IMR-90 (cell line): ENCODE results near the gene PLEKHJ1. TPM values are rescaled to one million over a fixed set of nuclear protein-coding genes. Genes with fewer than 3 reads are reported as not detected.

Experiments used
- ATAC-seq: fragments of 200-7000 bp; cut with Tn5 transposase; 2 replicates; pipeline ENCODE4 v1.9.1; 2020; ENCODE audit warnings: low read depth, mild to moderate bottlenecking, moderate library complexity
- BruUV-seq: library from RNA; stranded (reverse); fragments of 400-500 nt; replicated peaks from 2 replicates; lab custom pipeline; 2021; lab: Mats Ljungman, UMichigan
- CTCF ChIA-PET: fragments of 300-600 bp; formaldehyde crosslinking; extraction: SDS; loops from one replicate; lab custom pipeline; 2021; ENCODE audit warnings: antibody characterized with exemption; lab: Yijun Ruan, JAX
- POLR2A ChIA-PET: fragments of 300-600 bp; sonication (Branson Sonifier 250); formaldehyde crosslinking; loops from one replicate; lab custom pipeline; 2022; ENCODE audit warnings: antibody characterized with exemption; ENCODE audit not compliant: unreplicated experiment; lab: Charles Lee
- DNase-seq: peaks from one replicate; pipeline ENCODE4 v3.0.0; 2013
- H2AFZ ChIP-seq: replicated peaks from 2 replicates; pipeline ENCODE3; 2013; ENCODE audit warnings: low read length, mild to moderate bottlenecking; ENCODE audit not compliant: poor library complexity
- H2AK5ac ChIP-seq: 2 replicates; pipeline ENCODE4 v1.6.1; 2013; ENCODE audit warnings: low read depth, low read length, inconsistent platforms
- H2AK9ac ChIP-seq: replicated peaks from 2 replicates; pipeline ENCODE3; 2013; ENCODE audit warnings: mild to moderate bottlenecking, low read depth, low read length, moderate library complexity; ENCODE audit not compliant: poor library complexity
- H2BK120ac ChIP-seq: 2 replicates; pipeline ENCODE4 v1.6.1; 2013; ENCODE audit warnings: low read depth, low read length, inconsistent platforms
- H2BK15ac ChIP-seq: 3 replicates; pipeline ENCODE4 v1.6.1; 2013; ENCODE audit warnings: low read depth, low read length, inconsistent platforms
- H2BK20ac ChIP-seq: 2 replicates; pipeline ENCODE4 v1.6.1; 2013; ENCODE audit warnings: low read depth, mild to moderate bottlenecking, inconsistent platforms, low read length, moderate library complexity
- H2BK5ac ChIP-seq: 2 replicates; pipeline ENCODE4 v1.6.1; 2013; ENCODE audit warnings: mild to moderate bottlenecking, low read depth, low read length, inconsistent platforms; ENCODE audit not compliant: poor library complexity, severe bottlenecking
- H3K14ac ChIP-seq: replicated peaks from 2 replicates; pipeline ENCODE4 v1.6.1; 2013; ENCODE audit warnings: low read depth, low read length, inconsistent platforms
- H3K18ac ChIP-seq: 2 replicates; pipeline ENCODE4 v1.6.1; 2013; ENCODE audit warnings: low read depth, low read length, control low read depth
- H3K23ac ChIP-seq: 2 replicates; pipeline ENCODE4 v1.6.1; 2013; ENCODE audit warnings: low read depth, low read length, inconsistent platforms
- H3K27ac ChIP-seq: 2 replicates; pipeline ENCODE4 v1.5.1; 2013; ENCODE audit warnings: mild to moderate bottlenecking, control low read depth, low read length; ENCODE audit not compliant: insufficient read depth
- H3K27me3 ChIP-seq: 2 replicates; pipeline ENCODE4 v1.6.1; 2013; ENCODE audit warnings: low read length; ENCODE audit not compliant: control insufficient read depth, insufficient read depth
- H3K36me3 ChIP-seq: 2 replicates; pipeline ENCODE4 v1.6.1; 2013; ENCODE audit warnings: low read length, mixed read lengths; ENCODE audit not compliant: control insufficient read depth, insufficient read depth
- H3K4ac ChIP-seq: 2 replicates; pipeline ENCODE4 v1.6.1; 2013; ENCODE audit warnings: low read depth, low read length, inconsistent platforms
- H3K4me1 ChIP-seq: 2 replicates; pipeline ENCODE4 v1.6.1; 2013; ENCODE audit warnings: low read length, mixed read lengths; ENCODE audit not compliant: control insufficient read depth, insufficient read depth
- H3K4me2 ChIP-seq: 2 replicates; pipeline ENCODE4 v1.6.1; 2013; ENCODE audit warnings: low read depth, mild to moderate bottlenecking, control low read depth, low read length, moderate library complexity
- H3K4me3 ChIP-seq: 2 replicates; pipeline ENCODE4 v1.5.1; 2013; ENCODE audit warnings: low read depth, mild to moderate bottlenecking, control low read depth, low read length, moderate library complexity; ENCODE audit not compliant: insufficient read depth
- H3K56ac ChIP-seq: 2 replicates; pipeline ENCODE4 v1.6.1; 2013; ENCODE audit warnings: low read length, inconsistent platforms; ENCODE audit not compliant: insufficient read depth; ENCODE audit errors: extremely low read depth
- H3K79me1 ChIP-seq, 2 experiments: 2 replicates each; pipeline ENCODE4 v1.6.1; 2013; ENCODE audit warnings: low read length in 2 of 2, inconsistent platforms in 1 of 2, low read depth in 1 of 2
- H3K9ac ChIP-seq: 2 replicates; pipeline ENCODE4 v1.6.1; 2013; ENCODE audit warnings: low read depth, low read length, control low read depth
- H3K9me1 ChIP-seq: 2 replicates; pipeline ENCODE4 v1.6.1; 2013; ENCODE audit warnings: low read length, inconsistent platforms; ENCODE audit not compliant: insufficient read depth
- H3K9me3 ChIP-seq: 2 replicates; pipeline ENCODE4 v1.6.1; 2013; ENCODE audit warnings: low read length; ENCODE audit not compliant: control insufficient read depth, insufficient read depth
- H4K20me1 ChIP-seq: 2 replicates; pipeline ENCODE4 v1.6.1; 2013; ENCODE audit warnings: low read length, inconsistent platforms; ENCODE audit not compliant: insufficient read depth
- H4K5ac ChIP-seq: 2 replicates; pipeline ENCODE4 v1.6.1; 2013; ENCODE audit warnings: mild to moderate bottlenecking, low read depth, low read length, control low read depth
- H4K8ac ChIP-seq, 2 experiments: 2 replicates each; pipeline ENCODE4 v1.6.1; 2013; ENCODE audit warnings: low read depth in 2 of 2, low read length in 2 of 2, control low read depth in 1 of 2, inconsistent platforms in 1 of 2
- H4K91ac ChIP-seq: 2 replicates; pipeline ENCODE4 v1.6.1; 2013; ENCODE audit warnings: low read depth, low read length, inconsistent platforms; ENCODE audit not compliant: insufficient read depth
- CEBPB ChIP-seq: IDR thresholded peaks from 2 replicates; pipeline ENCODE4 v1.6.1; 2012; ENCODE audit warnings: low read depth, low read length, improper control_type of control experiment
- CTCF ChIP-seq: conservative IDR thresholded peaks from 2 replicates; pipeline ENCODE4 v1.5.1; 2012; ENCODE audit warnings: mild to moderate bottlenecking, low read depth, low read length, improper control_type of control experiment
- ELK1 ChIP-seq: fragments of 150-350 bp; IDR thresholded peaks from 2 replicates; pipeline ENCODE4 v1.6.1; 2016; ENCODE audit warnings: low read depth, mild to moderate bottlenecking, low read length, moderate library complexity, borderline replicate concordance
- MAFK ChIP-seq: IDR thresholded peaks from 2 replicates; pipeline ENCODE4 v1.6.1; 2012; ENCODE audit warnings: low read depth, low read length, improper control_type of control experiment
- NFE2L2 ChIP-seq: fragments of 150-350 bp; IDR thresholded peaks from 2 replicates; pipeline ENCODE4 v1.6.1; 2016; ENCODE audit warnings: low read depth, mild to moderate bottlenecking, low read length
- RFX5 ChIP-seq: IDR thresholded peaks from 2 replicates; pipeline ENCODE4 v1.8.0; 2012; ENCODE audit warnings: low read depth, mild to moderate bottlenecking, low read length, moderate library complexity
- USF2 ChIP-seq: fragments of 150-350 bp; IDR thresholded peaks from 2 replicates; pipeline ENCODE4 v1.6.1; 2017; ENCODE audit warnings: mild to moderate bottlenecking, antibody characterized with exemption, low read length, low read depth
- WGBS, 2 experiments: methylation state at CpG; one replicate each; pipeline versions ENCODE4 v1.1.5 to v1.1.7; 2013; ENCODE audit warnings: missing lambda C conversion rate in 2 of 2; ENCODE audit not compliant: insufficient read length in 1 of 2; ENCODE audit errors: extremely low coverage in 2 of 2; 5-methylcytosine and 5-hydroxymethylcytosine counted together
- dilution Hi-C: fragments of 300-500 bp; cut with HindIII; formaldehyde crosslinking; loops from one replicate; pipeline ENCODE4 v1.14.3; 2018; ENCODE audit warnings: low sequenced_read_pairs; ENCODE audit not compliant: unreplicated experiment
- in situ Hi-C: fragments of 300-500 bp; cut with MboI; formaldehyde crosslinking; loops from 3 replicates; pipeline ENCODE4 v1.14.3; 2019; ENCODE audit warnings: low sequenced_read_pairs, inconsistent platforms, mixed read lengths
- intact Hi-C: fragments of 100-400 bp; cut with micrococcal nuclease; formaldehyde crosslinking; loops from 2 replicates; pipeline ENCODE4 v1.10.0; 2022
- polyA plus RNA-seq, 3 experiments: library from polyadenylated mRNA; depleted of rRNA; stranded (reverse); fragments of >200 nt; gene quantifications; 2 replicates each; pipeline ENCODE4 v1.2.3, GENCODE V29; 2012; ENCODE audit warnings: low replicate concordance in 1 of 3
- total RNA-seq: library from RNA; depleted of rRNA; stranded (reverse); fragments of >200 nt; gene quantifications from 2 replicates; pipeline ENCODE4 v1.2.3, GENCODE V29; 2012

PLEKHJ1 gene
- total and polyA plus RNA-seq, 2 of the 4 experiments (the other 2 are of a cell fraction) = 31.7 to 62.8 TPM

- H4K20me1 ChIP-seq = peaks cover 72% of the 10 kb centered on the region
- peak overlapping the region; percentile 58 for H3K27ac ChIP-seq
- ATAC-seq = no peak
- intact Hi-C loops (loop anchor here (5.0 kb wide), 1 partner anchor 372 kb away; no protein-coding TSS in a partner anchor), in situ Hi-C loops (no loop called here), dilution Hi-C loops (no loop called here)
- peaks cover 20% of the 10 kb centered on the region for H3K4me1 ChIP-seq
- H2BK20ac ChIP-seq = no peak overlapping the region
- ChIA-PET POLR2A (interaction anchor here (1.4 kb wide), 1 partner anchor 30 kb away, joined by 5 read pairs; no protein-coding TSS in a partner anchor), CTCF (interaction anchor here (0.7 to 1.0 kb wide), 3 partner anchors 84 to 371 kb away, joined by 3 to 5 read pairs (median 4); partner anchors contain the start of gene AP3D1)
- H3K4me2 ChIP-seq = peak overlapping the region; percentile 63
- peaks cover 13% of the 10 kb centered on the region for H3K9me1 ChIP-seq
- WGBS, 2 experiments = 16% methylated on average over 10 of the region's 34 CpGs; no CpG with 5 or more reads in 1 of the 2 experiments
- peak overlapping the region; percentile 48 for H3K14ac ChIP-seq
- peak overlapping the region; percentile 14 for H3K4ac ChIP-seq
- peak overlapping the region; percentile 11 for H2BK5ac ChIP-seq
- peak overlapping the region; percentile 25 for H3K4me3 ChIP-seq
- TF ChIP-seq RFX5 (no peak), CTCF (no peak), CEBPB (no peak), ELK1 (no peak), USF2 (no peak), NFE2L2 (no peak), MAFK (no peak)
- H3K56ac ChIP-seq = peak overlapping the region; percentile 60; the same call in 1 of the 2 replicates
- peaks cover 27% of the 10 kb centered on the region for H3K36me3 ChIP-seq
- peak overlapping the region; percentile 23; the same call in 1 of the 2 replicates for H2AK5ac ChIP-seq
- peaks cover 4 to 62% of the 10 kb centered on the region in 2 experiments; a peak in 2 of 4 replicates for H3K79me1 ChIP-seq
- H3K9me3 ChIP-seq = no peaks in the 10 kb centered on the region
- no TSS peak for BruUV-seq
- no peaks in the 10 kb centered on the region for H3K27me3 ChIP-seq
- H2AFZ ChIP-seq = peak overlapping the region; percentile 16
- peak overlapping the region; percentile 86; the same call in 1 of the 2 replicates for H3K23ac ChIP-seq
- no peak overlapping the region for H3K18ac ChIP-seq
- no peak overlapping the region for H2BK15ac ChIP-seq
- H4K91ac ChIP-seq = no peak overlapping the region; the same call in 1 of the 2 replicates
- peak overlapping the region in 1 of 2 experiments; percentile 20; a peak in 1 of 4 replicates for H4K8ac ChIP-seq
- peak; percentile 48 for DNase-seq
- H2BK120ac ChIP-seq = no peak overlapping the region
- H3K9ac ChIP-seq = peak overlapping the region; percentile 54
- no peak overlapping the region for H4K5ac ChIP-seq
- peak overlapping the region; percentile 92 for H2AK9ac ChIP-seq
Observed at GRCh38 chr19:2239771-2240770, 3.9 kb upstream of the PLEKHJ1 start.
